ENCODE measurements around the gene ABTB2. TPM values are rescaled to one million over a fixed set of nuclear protein-coding genes. Genes with fewer than 3 reads are reported as not detected.
"Not testable (repeated sequence)": the region's sequence is repeated elsewhere in the genome, so short reads cannot be mapped to it uniquely, and the experiment has no call there.

Gene ABTB2
- polyA plus RNA-seq, 3 donors = 6.8 to 17.4 (median 8.0) TPM

DNA sequence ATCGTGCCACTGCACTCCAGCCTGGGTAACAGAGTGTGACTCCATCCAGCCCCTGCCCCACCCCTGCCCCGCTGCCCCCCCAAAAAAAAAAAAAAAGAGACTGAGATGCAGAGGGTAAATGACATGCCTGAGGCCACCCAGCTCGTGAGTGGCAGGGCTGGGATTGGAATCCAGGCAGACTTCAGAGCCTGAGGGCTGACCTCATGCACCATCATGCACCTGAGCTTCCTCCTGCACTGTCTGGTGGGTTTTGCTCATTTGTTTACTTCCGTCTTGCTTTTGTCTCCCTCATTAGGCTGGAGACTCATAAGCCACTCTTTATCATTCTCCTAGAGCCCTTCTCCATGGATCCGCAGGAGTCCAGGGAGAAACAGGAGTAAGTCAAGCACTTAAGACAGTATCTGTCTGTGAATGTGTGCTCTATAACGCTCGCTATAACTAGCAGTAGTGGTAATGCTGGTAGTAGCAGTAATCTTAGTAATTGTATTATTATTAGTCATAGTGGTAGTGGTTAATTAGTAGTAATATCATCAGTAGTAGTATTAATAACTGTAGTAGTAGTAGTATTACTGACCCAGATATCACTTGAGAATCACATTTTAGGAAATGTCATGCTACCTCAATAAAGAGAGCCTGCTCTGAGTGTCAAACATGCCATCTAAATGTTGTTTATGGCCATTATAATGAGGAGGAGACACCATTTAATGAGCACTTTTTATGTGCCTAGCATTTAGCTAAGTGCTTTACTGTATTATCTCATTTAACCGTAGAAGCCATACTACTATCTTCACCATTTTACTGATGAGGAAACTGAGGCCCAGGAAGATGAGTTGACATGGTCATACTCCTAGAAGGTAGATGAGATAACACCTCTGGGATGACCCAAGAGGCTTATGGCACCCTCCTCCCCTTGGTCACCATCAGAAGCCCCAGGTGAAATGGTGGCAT lies 167.3 kb downstream of the ABTB2 start:
- DNase-seq (ENCODE audit: extremely low read depth in 1 of 11, low read depth in 9 of 11, low spot score in 4 of 11) = no peak

DNA sequence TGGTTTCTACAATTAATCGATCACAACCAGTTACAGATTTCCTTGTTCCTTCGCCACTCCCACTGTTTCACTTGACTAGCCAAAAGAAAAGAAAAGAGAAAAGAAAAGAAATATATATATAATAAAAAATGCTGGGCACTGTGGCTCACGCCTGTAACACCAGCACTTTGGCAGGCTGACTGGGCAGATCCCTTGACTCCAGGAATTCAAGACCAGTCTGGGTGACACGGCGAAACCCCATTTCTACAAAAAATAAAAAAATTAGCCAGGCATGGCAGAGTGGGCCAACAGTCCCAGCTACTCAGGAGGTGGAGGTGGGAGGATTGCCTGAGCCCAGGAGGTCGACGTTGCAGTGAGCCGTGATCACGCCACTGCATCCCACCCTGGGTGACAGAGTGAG lies 168.6 kb downstream of the ABTB2 start:
- no peak for DNase-seq (ENCODE audit: extremely low read depth in 1 of 11, low read depth in 9 of 11, low spot score in 4 of 11)

DNA sequence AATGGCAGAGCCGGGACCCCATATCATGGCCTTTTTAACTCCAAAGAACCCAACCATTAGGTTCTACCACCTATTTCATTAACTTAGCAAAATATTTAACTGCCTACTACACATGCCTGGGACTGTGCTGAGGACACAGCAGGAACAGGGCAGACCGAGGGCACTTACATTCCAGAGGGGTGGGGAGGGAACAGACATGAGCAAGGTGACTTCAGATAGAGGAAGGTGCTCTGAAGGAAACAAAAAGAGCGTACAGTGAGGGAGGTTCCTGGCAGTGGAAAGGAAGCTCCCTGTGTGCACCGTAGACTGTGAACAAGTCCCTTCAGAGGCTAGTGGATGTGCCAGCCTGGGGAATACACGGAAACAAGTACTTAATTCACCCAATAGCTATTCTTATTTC lies 169.6 kb downstream of the ABTB2 start:
- no peak for DNase-seq (ENCODE audit: extremely low read depth in 1 of 11, low read depth in 9 of 11, low spot score in 4 of 11)

DNA sequence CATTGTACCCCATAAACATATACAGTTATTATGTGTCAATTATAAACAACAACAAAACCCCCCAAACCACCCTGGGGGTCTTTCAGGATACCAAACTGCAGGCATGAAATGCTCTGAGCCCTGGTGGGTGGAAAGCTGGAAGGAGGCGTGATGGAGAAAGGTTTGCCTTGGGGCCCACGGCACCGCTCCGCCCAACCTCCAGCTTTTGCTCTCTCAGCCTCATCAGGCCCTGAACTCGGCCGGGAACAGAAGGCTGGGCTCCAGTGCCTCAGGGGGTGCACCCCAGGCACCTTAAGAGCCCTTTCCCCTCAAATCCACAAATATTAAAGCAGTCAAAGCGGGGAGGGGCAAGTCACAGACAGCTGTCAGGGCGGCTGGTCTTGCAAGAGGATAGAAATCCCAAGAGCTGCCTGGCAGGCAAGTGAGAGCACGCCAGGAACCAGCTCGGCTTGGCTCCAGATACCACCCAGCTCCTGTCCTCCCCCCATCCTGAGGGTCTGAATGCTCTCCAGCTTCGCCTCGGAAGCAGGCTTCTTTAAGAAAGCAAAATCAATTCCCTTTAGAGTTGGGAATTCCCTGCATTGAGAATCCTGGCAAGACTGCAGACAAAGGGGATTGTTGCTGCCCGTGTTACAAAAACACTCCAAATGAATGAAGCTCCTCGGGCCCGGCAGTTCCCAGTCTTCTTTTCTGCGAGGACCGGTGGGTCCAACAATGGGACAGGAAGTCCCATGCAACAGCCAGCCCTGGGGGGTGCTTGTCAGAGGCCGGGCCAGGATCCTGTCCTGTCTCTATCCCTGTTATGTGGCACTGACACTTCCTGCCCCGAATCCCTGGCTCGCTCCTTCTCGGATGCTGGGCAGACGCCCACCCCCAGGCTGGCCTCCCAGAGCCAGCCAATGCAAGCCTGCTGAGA lies 171.6 kb downstream of the ABTB2 start:
- no peak for DNase-seq (ENCODE audit: extremely low read depth in 1 of 11, low read depth in 9 of 11, low spot score in 4 of 11)

DNA sequence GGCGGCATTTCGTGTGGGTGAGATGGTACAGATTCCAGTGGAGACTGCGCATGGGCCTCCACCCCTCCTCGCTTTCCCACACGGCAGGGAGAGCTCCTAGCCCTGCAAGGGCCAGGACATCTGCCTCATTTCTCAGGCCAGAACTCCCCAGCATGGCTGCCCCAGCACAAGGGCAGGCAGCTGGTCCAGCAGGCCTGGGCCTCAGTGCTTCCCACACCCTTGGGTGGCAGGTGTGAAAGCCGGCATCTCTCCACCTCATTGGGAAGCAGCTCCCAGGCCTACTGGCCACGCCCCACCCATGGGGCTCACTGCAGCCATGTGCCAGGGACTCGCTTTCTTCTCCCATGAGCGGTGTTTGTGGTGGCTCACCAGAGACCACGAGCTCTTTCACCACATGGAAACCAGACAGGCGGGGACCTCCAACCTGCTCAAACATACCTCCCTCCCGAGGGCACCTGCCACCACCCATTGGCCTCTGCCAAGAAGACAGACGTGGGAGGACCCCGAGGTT lies 173.2 kb downstream of the ABTB2 start:
- DNase-seq (ENCODE audit: extremely low read depth in 1 of 11, low read depth in 9 of 11, low spot score in 4 of 11) = no peak

DNA sequence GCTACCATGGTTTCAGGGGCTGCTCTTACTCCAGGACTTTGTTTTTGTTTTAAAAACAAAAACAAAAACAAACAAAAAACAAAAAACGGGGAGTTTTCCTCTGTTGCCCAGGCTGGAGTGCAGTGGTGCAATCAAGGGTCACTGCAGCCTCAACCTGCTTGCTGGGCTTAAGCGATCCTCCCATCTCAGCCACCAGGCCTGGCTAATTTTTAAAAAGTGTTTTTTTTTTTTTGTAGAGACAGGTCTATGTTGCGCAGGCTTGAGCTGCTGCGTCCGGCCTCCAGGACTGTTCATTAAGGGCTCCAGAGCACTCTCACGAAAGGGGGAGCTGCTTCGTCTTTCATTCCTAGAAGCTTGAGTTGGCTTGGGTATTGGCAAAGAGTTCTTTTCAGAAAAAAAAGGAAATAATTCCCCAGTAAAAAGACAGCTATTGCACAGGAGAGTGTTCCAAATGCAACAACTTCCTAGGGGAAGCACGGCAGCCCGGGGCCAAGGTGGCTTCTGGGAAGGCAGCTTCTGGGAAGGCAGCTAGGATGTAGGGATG lies 173.9 kb downstream of the ABTB2 start:
- no peak for DNase-seq (ENCODE audit: extremely low read depth in 1 of 11, low read depth in 9 of 11, low spot score in 4 of 11)

DNA sequence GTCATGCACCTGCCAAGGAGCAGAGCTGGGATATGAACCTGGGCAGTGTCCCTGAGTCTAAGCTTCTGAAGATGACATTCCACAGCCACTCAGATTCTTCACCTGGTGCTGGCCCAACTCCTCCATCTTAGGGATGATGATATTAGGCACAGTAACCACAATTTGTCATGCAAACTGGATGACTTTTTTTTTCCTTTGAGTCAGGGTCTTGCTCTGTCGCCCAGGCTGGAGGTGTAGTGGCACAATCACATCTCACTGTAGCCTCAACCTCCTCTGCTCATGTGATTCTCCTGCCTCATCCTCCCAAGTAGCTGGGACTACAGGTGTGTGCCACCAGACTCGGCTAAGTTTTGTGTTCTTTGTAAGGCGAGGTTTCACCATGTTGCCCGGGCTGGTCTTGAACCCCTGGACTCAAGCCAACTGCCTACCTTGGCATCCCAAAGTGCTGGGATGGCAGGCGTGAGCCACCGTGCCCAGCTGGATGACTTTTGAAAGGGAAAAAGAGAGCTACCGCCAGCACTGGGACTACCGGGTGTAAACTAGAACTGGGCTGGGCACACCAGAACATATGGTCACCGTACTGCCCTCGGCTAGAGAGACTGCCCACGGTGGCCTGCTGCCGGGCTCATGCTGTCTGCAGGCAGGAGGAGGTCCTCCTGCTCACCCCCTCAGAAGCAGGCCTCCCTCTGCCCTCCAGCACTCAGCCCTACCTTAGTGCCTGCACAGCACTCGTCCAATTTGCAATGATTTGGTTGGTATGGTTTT lies 174.7 kb downstream of the ABTB2 start:
- DNase-seq (ENCODE audit: extremely low read depth in 1 of 11, low read depth in 9 of 11, low spot score in 4 of 11) = no peak

DNA sequence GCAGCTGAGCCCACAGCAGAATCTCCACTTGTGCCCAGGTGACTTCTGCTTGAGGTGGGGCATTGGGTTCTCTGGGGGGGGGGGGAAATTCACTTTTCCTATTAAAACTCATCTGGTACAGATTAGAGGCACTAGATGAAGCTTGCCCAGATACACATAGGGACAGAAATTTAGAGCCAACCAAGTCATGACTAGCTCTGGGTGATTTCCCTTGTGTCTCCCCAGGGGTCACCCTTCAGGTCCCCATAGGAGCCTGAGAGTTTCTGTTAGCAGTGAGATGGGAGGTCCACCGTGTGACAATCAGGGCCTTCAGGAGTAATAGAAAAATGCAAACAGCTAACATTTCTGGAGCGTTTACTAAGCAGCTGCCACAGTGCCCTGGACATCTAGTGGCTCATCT lies 175.4 kb downstream of the ABTB2 start:
- DNase-seq (ENCODE audit: extremely low read depth in 1 of 11, low read depth in 9 of 11, low spot score in 4 of 11) = no peak

DNA sequence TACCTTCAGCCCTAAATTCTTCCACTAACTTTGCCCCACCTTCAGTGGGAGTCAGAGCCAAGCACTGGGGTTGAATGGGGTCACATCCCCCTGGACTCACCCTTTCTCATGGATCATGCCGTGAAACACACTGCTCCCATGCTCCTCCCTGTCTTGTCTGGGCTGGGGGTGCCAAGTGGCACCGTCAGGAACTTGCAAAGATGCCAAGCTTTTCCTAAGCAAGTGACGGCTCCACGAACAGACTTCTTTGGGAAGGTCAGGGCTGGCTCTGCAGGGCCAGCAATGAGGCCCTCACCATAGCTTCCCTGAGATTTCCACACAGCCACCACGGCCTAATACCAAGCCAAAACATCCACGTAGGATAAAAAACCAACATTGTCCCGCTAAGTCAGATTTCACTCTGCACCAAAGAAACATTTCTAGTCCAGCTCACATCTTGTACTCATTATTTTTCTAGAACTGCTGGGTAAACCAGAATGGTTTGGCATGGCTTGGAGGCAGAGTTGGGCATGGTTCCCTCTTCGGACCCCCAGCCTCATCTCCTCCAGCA lies 175.9 kb downstream of the ABTB2 start:
- no peak for DNase-seq (ENCODE audit: extremely low read depth in 1 of 11, low read depth in 9 of 11, low spot score in 4 of 11)

DNA sequence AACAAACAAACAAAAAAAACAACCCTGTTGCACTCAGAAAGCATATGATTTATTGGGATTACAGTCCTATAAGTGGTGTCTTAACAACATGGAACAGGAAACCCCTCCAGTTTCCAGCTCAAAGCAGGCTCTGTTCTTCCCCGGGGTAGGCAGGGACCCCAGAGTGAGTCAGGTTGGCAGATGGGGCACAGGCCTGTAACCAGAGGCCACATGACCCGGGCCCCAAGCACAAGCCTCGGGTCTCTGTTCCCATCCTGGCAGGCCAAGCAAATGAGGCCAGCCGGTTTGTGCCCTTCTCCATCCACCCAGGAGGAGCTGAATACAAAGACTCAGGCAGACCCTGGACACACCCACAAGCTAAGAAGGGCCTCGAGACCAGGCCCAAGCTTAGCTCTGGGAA lies 176.6 kb downstream of the ABTB2 start:
- DNase-seq (ENCODE audit: extremely low read depth in 1 of 11, low read depth in 9 of 11, low spot score in 4 of 11) = no peak

DNA sequence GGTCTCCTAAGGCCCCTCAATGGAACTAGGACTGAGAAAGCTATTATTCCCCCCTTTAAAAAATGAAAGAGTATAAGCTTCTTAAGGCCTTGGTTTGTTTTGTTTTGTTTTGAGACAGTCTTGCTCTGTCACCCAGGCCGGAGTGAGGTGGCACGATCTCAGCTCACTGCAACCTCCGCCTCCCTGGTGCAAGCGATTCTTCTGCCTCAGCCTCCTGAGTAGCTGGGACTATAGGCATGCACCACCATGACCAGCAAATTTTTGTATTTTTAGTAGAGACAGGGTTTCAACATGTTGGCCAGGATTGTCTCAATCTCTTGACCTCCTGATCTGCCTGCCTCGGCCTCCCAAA lies 177.0 kb downstream of the ABTB2 start:
- DNase-seq (ENCODE audit: extremely low read depth in 1 of 11, low read depth in 9 of 11, low spot score in 4 of 11) = not testable (repeated sequence)

DNA sequence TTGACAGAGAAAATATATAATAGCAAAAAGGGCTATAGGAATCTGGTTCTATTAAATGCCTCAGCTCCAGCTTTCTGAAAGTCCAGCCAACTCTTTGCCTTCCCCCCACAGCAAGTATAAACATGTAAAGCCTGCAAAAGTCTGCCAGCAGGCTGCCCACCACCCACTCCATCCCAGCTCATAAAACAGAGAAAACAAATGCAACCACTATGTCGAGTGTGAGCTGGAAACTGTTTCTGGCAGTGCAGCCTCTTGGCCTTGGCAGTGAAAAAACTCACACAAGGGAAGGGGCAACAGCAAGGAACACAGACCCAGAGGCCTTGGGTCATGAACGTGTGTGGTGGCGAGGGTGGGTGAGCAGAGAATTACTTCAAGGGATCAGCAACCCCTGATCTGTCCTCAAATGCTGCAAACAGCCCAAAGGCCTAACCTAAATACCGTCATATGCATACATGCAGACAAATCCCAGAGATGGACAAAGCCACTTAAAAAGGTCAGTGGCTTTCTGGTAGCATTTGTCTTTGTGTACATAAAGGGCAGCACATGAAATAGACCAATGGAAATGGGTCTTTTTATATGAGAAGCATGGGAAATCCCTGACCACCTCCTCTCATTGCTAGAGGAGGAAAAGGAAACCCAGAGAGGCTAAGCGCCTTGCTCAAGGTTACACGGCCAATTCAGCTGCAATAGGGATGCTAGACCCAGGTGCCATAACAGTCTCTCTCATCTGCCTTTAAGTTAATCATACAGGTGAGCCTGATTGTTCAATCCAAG lies 177.6 kb downstream of the ABTB2 start:
- DNase-seq (ENCODE audit: extremely low read depth in 1 of 11, low read depth in 9 of 11, low spot score in 4 of 11) = no peak

DNA sequence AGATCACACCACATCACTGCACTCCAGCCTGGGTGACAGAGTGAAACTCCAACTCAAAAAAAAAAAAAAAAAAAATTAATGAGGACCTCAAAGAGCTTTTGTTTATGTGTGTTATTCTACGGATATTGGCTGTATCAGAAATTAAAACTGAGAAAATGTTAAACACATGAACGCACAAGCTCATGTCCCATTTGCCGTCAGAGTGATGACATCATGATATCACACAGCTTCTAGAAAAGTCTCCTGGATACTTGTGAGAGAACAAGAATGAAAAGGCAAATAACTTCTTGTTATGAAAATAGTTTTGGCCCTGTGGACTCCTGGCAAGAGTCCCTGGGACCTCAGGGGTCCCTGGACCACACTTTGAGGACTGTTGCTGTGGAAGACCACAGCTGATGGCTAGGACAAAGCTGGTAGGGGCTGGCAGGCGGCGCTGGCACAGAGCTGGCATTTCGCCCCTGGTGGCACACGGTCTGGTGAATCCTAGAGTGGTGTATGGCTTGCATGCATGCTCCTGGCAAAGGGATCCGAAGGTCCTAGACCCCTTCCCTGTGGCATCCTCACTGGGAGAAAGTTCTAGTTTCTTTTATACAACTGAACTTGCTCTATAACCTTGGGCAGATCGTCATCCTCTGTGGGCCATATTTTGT lies 178.7 kb downstream of the ABTB2 start:
- DNase-seq (ENCODE audit: extremely low read depth in 1 of 11, low read depth in 9 of 11, low spot score in 4 of 11) = no peak

DNA sequence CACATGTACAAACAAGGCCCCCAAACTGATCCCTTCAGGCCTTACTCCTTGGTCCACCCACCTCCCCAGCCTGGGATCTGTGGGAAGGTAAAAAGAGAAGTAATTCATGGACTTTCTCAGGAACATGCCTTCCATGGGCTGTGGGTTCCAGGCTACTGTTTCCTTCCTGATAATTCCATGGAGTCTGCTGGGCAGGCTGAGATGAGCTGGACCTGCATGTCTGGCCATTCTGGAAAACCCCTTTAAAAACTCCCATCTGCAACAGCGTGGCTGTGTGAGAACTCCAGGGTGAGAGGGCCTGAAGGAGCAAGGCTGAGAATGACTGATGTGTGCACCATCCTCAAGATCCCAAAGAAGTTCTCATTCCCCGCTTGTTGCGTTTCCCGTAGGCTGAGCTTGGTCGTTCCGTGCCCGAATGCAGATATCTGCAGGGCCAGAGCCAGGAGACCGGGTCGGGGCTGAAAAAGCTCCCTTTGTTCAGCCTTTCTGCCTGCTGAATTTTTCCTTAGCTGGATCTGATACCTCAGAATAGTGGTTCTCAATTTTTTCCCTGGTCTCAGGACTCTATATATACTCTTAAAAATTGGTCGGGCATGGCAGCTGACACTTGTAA lies 179.5 kb downstream of the ABTB2 start:
- DNase-seq (ENCODE audit: extremely low read depth in 1 of 11, low read depth in 9 of 11, low spot score in 4 of 11) = no peak

DNA sequence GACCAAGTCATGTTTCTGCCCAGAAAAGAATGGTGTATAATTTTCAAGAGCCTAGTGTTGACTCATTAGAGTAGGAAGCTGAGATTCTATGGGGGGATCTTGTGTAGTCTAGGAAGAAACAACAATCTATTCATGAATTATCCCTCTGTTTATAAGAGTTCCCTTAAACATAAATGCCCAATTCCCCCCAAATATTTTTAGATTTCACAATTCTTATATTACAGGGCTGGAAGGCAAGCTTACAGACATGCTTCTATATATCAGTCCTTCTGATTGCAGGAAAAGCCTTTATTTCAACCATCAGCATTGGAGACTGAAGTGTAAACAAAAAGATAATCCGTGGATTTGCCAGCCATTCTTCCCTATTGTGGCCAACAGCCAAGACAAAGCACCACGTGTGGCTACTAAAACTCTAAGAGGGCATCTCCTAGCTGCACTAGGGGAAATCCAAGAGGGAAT lies 181.0 kb downstream of the ABTB2 start:
- DNase-seq (ENCODE audit: extremely low read depth in 1 of 11, low read depth in 9 of 11, low spot score in 4 of 11) = no peak

DNA sequence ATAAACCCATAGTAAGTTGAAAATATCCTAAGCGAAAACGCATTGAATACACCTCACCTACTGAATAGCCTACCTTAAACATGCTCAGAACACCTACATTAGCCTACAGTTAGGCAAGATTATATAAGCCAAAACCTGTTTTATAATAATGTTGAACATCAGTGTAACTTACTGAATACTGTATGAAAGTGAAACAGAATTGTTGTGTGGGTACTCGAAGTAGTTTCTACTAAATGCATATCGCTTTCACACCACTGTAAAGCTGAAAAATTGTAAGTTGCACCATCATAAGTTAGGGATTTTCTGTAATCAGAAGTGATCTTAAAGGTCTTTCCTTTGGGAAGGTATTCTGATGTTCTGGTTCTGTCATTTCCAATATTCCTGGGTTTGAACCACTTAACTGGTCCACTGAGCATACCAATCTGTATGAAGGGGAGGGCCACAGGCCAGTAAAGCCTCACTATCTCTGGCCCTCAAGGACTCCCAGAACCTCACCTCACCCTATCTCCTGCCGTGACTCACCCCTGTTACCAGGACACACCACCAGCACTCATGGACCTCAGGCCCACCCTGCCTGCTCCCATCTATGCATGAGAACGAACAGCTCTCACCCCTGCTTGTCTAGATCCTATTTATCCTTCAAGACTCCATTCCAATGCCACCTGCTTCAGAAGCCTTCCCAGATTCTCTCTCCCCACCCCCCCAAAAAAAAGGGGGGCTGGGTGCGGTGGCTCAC lies 182.4 kb downstream of the ABTB2 start:
- no peak for DNase-seq (ENCODE audit: extremely low read depth in 1 of 11, low read depth in 9 of 11, low spot score in 4 of 11)
